ENCODE measurements around the gene TBC1D14.

Gene TBC1D14

DNA sequence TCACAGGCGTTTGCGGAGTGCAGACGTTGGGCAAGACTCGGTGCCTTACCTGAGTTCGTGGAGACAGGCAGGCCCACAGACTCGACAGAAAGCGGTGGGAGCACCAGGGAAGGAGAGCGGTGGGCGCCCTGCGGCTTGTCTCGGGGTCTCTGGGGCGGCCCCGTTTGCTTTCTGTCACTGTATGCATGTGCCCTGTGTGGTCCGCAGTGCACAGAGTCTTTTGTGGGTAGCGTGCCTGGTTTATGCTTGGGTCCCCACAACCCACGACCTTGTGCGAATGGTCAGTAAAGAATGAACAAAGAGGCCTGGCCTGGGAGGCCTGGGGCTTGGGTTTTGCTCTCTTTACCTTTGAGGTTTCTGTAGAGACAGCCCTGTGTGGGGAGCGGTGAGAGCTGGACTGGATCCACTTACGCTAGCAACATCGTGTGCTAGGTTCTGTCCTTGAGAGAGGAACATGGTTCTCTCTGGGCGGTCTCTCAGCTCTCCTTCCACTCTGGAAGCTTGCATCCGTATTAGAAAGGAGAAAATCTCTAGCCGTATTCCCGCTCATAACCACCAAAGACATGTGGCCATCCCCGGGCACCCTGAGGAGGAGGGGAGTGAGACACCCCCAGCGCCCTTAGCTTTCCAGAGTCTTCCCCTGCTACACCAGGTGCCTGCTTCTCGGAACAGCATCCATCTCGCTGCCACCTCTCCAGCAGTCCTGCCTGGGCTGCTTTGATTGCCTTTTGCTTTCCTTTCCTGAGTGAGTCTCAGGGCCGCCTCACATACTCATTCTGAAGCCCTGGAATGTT is 134.7 kb downstream of the TBC1D14 start:
- DNase-seq (ENCODE audit: low spot score): no peak

DNA sequence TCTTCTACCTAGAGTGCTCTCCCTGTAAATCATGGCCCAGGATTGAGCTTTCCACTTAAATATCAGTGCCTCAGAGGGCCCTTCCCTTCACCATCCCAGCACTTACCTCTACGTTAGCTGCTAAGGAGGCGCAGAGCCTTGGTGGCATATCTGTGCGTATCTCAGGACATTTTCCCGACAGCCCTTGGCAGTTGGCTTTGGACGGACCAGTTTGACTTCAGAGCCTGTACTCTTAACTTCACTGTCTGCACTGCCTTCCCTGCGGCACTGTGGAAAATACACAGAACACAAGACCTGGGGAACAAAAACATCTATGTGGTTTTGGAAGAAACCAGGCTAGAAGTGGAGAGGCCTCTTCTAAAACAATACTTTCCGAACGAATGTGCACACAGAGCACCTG is 135.9 kb downstream of the TBC1D14 start:
- no peak for DNase-seq (ENCODE audit: low spot score)

DNA sequence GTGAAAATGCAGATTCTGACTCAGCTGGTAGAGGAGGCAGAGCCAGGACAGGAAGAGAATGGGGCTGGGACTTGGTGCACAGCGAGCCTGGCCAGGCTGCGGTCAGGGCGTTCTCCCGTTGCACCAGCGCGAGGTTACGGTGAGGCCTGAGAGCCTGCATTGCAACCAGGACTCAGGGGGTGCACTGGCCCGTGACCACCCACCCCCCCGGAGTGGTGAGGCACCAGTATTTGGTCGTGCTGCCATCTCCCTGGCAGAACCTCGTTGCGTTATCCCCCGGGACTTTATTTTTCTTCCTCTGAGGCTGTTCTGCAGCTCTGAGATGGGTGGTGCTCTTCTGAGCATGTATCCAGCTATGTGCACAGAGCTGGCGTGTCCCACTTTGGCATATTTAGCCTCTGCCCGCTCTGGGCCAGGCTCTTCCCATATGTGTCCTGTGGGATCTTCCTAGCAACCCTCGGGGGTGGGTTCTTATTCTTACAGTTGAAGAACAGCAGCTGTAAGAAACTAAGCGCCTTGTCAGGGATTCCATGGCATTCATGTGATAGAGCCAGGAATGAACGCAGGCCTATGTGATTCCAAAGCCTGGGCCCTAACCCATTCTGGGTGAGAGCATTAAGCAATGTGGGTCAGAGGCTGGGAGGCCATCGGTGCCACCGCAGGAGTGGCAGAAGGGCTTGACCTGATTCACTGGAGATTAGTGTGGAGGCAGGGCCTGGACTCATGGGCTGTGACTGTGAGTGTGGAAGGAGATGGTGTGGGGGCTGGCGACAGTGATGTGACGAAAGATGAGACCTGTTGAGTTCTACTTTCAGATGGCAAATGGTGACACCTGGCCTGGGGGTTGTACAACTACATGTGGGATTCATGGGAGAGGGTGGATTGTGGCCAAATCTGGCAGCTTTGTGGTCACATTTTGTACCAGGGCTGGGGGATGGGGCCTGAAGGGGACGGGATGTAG is 136.6 kb downstream of the TBC1D14 start:
- DNase-seq (ENCODE audit: low spot score): no peak

DNA sequence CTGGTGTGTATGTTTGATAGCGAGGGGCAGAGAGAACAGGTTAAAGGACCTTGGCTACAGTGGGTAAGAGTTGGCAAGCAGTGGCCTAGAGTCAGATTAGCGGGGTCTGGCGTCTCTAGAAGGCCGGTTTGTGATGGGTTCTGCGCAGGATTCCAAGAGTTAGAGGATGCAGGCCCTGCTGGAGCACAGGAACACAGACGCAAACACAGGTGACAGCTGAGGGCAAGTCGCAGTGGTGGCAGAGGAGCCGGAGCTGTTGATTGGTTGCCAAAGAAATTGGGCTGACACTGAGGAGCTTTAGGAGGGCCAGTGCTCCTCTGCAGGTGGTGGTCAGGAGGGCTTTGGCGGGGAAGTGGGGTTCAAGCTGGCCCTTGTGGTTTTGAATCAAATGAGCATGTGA is 137.3 kb downstream of the TBC1D14 start:
- DNase-seq (ENCODE audit: low spot score): no peak

DNA sequence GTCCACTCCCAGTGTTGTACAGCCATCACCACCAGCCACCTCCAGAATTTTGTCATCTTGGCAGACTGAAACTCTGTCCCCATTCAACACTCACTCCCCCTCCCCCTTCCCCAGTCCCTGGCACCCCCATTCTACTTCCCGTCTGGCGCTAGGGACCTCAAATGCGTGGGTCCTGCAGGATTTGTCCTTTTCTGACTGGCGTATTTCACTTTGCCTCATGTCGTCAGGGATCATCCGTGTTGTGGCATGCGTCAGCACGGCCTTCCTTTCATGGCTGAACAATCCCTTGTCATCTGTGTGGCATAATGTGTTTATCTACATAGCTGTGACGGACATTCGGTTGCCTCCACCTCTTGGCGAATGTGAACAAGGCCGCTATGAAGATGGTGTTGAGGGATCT is 139.0 kb downstream of the TBC1D14 start:
- no peak for DNase-seq (ENCODE audit: low spot score)

DNA sequence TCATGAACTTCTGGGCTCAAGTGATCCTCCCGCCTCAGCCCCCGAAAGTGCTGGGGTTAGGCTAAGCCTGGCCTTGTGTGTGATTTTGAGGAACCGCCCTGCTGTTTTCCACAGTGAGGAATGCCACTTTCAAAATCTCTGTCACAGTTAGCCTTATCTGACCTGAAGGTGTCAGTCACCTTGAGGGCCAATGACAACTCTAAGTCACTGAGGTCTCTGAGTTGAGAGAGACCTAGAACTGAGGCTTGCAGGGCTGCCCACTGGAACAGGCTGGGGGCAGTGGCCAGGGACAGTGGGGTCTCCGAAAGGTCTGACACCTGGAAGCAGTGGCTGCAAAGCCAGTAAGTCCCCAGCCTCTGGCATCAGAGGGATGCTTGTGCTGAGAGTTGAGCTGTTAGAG is 139.7 kb downstream of the TBC1D14 start:
- no peak for DNase-seq (ENCODE audit: low spot score)

DNA sequence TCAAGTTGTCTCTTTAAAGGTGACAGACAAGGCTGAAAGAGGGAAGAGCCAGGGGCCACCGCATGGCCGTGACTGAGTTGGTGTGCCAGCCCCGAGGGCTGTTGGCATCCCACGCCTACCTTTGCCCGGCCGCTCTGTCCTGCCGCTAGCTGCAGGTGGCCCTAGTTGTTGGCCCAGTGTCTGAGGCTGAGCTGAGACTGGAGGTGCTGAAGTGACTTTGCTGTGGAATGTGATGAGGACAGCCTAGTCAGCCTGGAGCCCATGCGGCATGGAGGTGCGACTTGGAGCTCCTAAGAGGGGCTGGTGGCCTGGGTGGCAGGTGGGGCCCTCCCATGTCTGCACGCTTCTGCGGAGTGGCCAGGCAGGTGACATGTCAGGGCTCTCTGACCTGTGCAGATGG is 140.1 kb downstream of the TBC1D14 start:
- DNase-seq (ENCODE audit: low spot score): no peak

DNA sequence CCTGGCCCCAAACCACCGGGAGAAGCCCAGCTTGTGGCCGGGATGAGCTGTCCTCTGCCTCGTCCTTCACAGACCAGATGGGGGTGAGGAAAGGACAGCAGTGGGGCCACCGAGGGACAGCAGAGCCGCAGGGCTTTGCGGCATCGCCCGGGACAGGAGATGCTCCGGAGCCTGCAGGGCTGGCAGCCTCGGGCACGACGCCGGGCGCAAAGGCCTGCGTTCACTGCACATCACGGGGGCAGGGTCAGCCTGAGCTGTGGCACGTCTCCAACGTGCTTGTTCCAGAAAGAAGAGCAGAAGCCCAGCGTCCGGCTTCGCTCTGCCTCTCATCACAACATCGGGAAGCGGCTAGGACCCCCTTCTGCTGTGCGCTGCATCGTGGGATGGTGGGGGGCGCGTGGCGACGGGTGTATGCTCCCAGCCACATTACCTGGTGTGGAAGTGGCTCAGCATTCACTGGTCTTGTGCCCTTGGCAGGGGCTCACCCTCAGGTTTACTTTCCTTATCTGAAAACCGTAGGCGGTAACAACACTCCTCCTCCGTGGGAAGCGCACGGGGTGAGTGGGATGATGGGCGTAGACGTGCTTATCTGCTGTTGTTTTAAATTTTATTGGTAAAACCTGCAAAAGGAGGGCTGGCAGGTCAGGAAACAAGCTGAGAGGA is 141.0 kb downstream of the TBC1D14 start:
- no peak for DNase-seq (ENCODE audit: low spot score)

DNA sequence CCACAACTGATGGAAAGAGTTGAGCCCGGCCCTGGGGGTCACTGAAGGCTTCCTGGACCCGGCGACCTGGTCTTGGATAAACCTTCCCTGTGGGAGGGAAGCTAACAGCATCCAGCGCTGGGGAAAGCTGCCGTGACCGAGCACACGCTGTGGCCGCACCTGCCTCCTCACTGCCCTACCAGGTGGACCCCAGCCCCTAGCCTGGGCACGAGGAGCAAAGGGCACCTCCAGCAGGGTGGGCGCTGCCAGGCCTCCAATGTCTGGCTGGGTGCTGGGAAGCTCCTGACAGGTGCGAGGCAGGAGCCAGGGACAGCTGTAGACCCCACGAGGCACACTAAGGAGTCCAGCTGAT is 141.5 kb downstream of the TBC1D14 start:
- no peak for DNase-seq (ENCODE audit: low spot score)

DNA sequence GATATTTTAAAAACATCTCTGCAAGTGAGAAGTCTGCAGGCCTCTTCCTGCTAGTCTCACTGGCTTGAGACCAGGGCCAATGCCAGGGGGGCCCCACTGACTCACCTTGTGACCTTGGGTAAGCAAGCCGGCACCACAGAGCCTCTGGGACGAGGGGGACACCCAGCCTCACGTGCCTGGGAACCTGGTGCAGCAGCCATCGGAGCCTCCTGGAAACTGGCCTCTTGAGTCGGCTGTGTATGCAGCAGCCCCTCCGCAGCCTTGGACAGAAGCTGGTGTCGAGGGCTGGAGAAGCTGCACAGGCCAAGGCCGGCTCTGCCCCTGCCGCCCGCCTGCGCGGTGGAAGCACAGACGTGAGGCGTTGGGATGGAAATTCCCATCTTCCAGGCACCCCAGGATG is 142.3 kb downstream of the TBC1D14 start:
- DNase-seq (ENCODE audit: low spot score): no peak

DNA sequence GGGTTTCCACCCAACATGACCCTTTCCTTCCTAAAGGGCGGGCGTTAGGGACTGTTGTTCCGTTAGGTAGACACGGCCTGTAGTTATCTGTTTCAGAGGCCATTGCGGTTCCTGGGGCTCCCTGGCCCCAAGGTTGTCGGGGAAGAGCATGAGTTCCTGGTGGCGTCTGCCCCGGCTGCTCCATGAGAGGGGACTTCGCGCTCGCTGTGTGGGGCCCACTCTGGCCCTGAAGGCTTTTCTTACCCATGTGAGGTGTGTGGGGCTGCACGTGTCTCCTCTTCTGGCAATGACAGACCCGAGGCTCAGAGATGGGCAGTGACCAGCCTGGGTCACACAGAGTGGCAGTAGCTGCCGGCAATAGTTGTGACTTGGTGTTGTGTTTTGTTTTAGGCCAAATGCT is 142.7 kb downstream of the TBC1D14 start:
- no peak for DNase-seq (ENCODE audit: low spot score)

DNA sequence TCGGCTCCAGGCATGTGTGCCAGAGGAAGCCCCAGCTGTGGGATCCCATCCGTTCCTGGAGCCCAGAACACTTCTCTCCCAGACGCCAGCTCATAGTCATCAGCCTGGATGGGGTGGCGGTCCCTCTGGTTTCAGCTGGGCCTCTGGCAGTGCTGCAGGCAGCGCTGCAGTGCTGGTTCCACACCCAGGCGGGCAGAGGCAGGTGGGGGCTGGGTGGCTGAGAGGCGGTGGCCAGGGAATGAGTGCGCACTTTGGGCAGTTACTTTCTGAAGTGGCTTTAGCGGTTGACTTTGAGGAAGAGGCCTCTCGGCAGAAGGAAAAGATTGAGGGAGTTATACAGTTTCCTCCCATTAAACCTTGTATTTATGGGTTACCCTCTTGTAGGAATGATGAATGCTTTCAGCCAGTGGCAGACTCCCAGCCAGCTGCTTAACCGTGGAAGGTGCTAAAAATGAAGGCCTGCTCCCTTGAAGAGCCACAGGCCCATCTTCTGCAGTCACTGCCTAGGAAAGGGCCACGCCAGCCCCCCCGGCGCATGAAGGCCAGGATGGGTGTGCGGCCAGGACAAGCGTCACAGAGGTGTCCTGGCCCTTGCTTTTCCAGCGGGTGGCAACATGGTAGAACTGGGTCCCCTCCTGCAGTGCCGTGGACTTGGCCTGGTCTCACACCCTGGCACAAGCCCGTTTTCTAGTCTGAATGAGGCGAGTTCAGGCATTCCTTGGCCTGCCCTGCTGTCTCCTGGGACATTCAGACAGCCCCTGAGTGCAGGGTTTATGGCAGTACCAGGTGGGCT is 143.5 kb downstream of the TBC1D14 start:
- DNase-seq (ENCODE audit: low spot score): no peak

DNA sequence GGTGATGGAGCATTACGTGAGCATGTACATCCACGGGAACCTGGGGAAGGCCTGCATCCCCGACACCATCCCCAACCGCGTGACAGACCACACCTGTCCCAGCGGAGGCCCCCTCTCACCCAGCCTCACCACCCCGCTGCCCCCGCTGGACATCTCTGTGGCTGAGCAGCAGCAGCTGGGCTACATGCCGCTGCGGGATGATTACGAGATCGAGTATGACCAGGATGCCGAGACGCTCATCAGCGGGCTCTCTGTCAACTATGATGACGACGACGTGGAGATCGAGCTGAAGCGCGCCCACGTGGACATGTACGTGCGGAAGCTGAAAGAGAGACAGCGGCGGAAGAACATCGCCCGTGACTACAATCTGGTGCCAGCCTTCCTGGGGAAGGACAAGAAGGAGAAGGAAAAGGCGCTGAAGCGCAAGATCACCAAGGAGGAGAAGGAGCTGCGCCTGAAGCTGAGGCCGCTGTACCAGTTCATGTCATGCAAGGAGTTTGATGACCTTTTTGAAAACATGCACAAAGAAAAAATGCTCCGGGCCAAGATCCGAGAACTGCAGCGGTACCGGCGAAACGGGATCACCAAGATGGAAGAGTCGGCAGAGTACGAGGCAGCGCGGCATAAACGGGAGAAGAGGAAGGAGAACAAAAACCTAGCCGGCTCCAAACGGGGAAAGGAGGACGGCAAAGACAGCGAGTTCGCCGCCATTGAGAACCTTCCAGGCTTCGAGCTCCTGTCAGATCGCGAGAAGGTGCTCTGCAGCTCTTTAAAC is 144.7 kb downstream of the TBC1D14 start:
- DNase-seq (ENCODE audit: low spot score): no peak

DNA sequence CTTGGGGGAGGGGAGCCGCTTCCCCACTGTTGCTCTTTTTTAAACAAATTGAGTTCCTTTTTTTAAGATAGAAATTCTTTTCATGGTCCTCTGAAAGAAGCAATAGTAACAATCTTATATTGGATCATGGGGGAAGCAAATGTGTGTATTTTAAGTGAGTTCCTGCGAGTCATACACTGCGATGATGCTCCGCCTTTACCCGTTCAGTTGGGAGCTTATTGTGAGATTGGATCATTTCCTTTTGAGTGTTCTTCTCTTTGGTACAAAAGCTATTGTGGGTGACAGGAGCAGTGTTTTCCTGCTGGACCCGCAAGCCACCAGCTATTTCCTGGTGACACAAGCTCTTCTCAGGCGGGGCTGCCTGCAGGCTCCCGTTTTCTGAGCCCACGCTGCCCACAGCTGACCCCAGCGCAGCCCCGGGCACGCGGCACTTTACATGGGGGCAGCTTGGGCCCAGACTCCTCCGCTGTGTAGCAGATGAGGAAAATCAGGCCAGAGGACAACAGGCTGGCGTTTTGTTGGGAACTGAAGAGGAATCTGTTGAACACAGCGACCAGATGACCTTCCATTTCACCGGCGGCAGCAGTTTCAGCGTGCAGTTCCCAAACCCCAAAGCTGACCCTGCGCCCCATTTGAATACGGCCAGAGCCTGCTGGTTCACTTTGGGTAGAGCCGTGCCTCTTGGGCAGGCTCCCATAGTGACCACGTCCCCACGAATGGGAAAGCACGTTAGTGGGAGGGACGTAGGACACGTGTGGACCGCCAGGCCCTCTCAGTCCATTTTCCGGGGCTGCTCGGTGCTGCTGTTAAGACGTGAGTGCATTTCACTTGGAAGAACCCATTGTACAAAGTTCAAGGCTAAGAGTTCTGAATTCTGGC is 145.7 kb downstream of the TBC1D14 start:
- DNase-seq (ENCODE audit: low spot score): no peak

DNA sequence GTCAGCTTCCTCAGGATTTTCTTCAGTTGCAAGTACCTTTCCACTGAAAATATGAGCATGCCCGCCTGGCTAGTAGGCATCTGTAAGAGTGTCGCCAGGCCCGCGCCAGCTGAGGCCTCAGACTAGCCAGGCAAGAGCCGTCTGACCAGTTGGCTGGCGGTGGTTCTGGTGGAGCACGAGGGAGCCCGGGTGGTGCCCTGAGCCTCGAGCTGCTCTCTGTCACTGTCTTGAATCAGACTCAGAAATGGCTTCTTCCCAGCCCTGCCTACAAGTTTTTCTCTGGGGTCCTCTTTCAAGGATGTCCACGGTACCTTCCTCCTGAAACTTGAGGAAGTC is 146.3 kb downstream of the TBC1D14 start:
- no peak for DNase-seq (ENCODE audit: low spot score)

DNA sequence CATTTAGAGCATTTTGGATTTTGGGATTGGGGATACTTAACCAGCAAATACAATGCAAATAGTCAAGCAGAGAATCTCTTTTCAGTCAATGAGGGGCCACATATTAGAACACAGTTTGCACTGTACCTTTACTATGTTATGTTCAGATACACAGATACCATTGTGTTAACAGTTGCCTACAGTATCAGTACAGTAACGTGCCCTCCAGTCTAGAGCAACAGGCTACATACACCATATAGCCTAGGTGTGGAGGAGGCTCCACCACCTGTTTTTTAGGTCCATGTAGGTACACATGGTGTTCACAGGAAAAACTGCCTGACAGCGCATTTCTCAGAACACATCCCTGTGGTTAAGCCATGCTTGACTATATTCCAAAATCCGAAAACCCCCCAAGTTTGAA is 149.2 kb downstream of the TBC1D14 start:
- DNase-seq (ENCODE audit: low spot score): no peak

DNA sequence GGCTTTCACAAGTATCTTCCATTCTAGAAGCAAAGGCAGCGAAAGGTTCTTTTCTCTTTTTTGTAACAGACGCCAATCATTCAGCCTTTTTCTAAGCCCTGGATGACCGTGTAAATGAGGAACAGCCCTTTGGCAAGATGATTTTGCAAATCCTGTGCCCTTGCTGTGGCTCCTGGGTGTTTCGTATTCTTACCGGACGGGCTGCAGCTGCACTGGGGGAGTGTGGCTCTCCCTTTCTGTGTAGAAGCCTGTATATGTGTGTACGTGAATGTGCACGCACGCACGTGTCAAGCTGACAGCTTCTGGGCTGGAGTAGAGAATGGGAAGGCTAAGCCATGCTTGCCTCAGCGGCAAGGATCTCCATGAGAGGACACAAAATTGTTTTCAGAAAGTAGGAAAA is 150.0 kb downstream of the TBC1D14 start:
- no peak for DNase-seq (ENCODE audit: low spot score)

DNA sequence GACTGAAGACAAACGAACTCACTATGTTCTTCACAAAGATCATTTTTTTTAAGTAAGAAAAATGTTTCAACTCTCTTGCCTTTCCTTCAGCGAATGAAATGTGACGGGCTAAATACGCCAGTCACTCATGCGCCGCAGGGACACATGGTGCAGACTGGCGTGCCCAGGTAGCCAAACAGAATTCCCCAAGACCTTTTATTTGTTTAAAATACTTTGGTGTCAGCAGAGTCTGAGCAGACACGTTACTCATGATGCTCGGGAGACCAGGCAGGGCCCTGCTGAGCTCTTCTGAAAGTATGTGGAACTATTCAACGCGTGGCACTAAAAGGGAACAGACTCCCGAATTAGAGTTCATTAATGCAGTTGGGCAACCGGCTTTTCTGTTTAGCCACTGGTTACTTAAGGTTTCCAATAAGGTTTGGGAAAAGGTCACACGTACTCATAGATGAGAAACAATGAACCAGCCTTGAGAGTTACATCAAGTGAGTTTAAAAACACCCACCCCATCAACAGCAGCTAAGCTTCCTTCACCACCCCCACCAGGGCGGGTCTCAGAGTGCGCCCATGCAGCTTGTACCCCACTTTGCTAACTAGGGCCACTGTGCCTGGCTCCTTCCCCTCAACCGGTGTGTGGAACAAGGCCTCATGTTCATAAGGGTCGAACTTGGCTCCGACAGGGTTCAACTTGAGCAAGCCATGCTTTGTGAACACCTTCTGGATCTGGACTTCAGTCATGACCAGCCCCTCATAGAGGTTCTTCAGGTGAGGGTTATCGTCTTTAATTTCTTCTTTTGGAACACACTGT is 150.9 kb downstream of the TBC1D14 start:
- no peak for DNase-seq (ENCODE audit: low spot score)

DNA sequence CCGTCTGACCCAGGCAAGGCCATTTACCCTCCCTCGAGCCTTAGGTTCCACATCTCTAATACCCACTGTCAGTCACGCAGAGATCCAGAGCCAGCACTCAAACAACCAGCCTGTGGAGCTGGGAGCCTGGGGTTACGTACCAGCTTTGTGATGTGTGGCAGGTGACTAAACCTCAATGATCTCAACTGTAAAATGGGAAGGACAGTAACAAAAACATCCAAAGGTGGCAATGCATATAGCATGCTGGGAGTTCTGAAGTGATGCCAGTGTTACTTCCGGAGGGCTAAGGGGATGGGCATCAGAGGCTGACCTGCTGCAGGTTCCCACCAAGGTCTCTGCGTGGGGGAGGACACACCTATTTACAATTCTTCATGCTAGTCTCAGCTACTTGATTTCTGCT is 152.2 kb downstream of the TBC1D14 start:
- DNase-seq (ENCODE audit: low spot score): no peak

All from pons (tissue), 1 donor.